DMS114 treated with DMSO at 0.1 percent for 48 hours (cell line): Measurements from ENCODE around the gene MRPL1.
"Not testable (repeated sequence)": the region's sequence is repeated elsewhere in the genome, so short reads cannot be mapped to it uniquely, and the experiment has no call there.

Experiments used
- DNase-seq: peaks from one replicate; lab custom pipeline; 2025; ENCODE audit not compliant: unreplicated experiment; lab: John Stamatoyannopoulos, UW

The MRPL1 gene

GRCh38 chr4:77963004-77963403 is 100.4 kb downstream of the MRPL1 start:
- no peak for DNase-seq

- not testable (repeated sequence) for DNase-seq
Observed at GRCh38 chr4:77973657-77974056, 111.0 kb downstream of the MRPL1 start.

GRCh38 chr4:77982900-77983540 is 120.4 kb downstream of the MRPL1 start:
- not testable (repeated sequence) for DNase-seq

GRCh38 chr4:77983612-77984311 is 121.1 kb downstream of the MRPL1 start:
- DNase-seq: not testable (repeated sequence)

- no peak for DNase-seq
Observed at GRCh38 chr4:77989968-77990367, 127.3 kb downstream of the MRPL1 start.

GRCh38 chr4:77990456-77990855 is 127.8 kb downstream of the MRPL1 start:
- DNase-seq: no peak

- DNase-seq: no peak
Observed at GRCh38 chr4:77990904-77991358, 128.3 kb downstream of the MRPL1 start.

- no peak for DNase-seq
Observed at GRCh38 chr4:77992581-77992980, 130.0 kb downstream of the MRPL1 start.

GRCh38 chr4:77994194-77994721 is 131.6 kb downstream of the MRPL1 start:
- no peak for DNase-seq

GRCh38 chr4:77996076-77996475 is 133.4 kb downstream of the MRPL1 start:
- no peak for DNase-seq

GRCh38 chr4:78001531-78001930 is 138.9 kb downstream of the MRPL1 start:
- DNase-seq: no peak

- no peak for DNase-seq
Observed at GRCh38 chr4:78002260-78002659, 139.6 kb downstream of the MRPL1 start.
